ENCODE data around the gene SPATA46. TPM values are rescaled to one million over a fixed set of nuclear protein-coding genes. Genes with fewer than 3 reads are reported as not detected.
"Not testable (repeated sequence)": the region's sequence is repeated elsewhere in the genome, so short reads cannot be mapped to it uniquely, and the experiment has no call there.

SPATA46 gene
- total and polyA plus RNA-seq, 4 donors, result not detected

- WGBS, 2 donors, result 91 to 100% methylated on average over 1 of the region's 1 CpG
- H3K27ac ChIP-seq (ENCODE audit: low read depth in 1 of 2, low read length in 2 of 2), result no peak overlapping the region
- intact Hi-C loops (cut with DNase I), result no loop called here
- no peaks in the 10 kb centered on the region for H3K36me3 ChIP-seq (ENCODE audit: control insufficient read depth in 1 of 2, insufficient read depth in 2 of 2, low read length in 1 of 2)
- H3K4me3 ChIP-seq (ENCODE audit: low read length in 2 of 2), result no peak overlapping the region
- DNase-seq (no peak), ATAC-seq (ENCODE audit: low FRiP score) (no peak)
- H3K4me1 ChIP-seq (ENCODE audit: control insufficient read depth in 1 of 2, insufficient read depth in 2 of 2, low read length in 2 of 2), result no peaks in the 10 kb centered on the region
- H3K27me3 ChIP-seq (ENCODE audit: control insufficient read depth in 1 of 2, insufficient read depth in 2 of 2, low read length in 1 of 2), result no peaks in the 10 kb centered on the region
- no peaks in the 10 kb centered on the region for H3K9me3 ChIP-seq (ENCODE audit: control insufficient read depth, low read length)
Observed at GRCh38 chr1:162358928-162359327, 17.7 kb downstream of the SPATA46 start.

GRCh38 chr1:162357681-162358266, 18.9 kb downstream of the SPATA46 start:
- H3K36me3 ChIP-seq (ENCODE audit: control insufficient read depth in 1 of 2, insufficient read depth in 2 of 2, low read length in 1 of 2), result no peaks in the 10 kb centered on the region
- H3K4me3 ChIP-seq (ENCODE audit: low read length in 2 of 2), result no peak overlapping the region
- no peak overlapping the region for H3K27ac ChIP-seq (ENCODE audit: low read depth in 1 of 2, low read length in 2 of 2)
- no peak for DNase-seq
- no peaks in the 10 kb centered on the region for H3K9me3 ChIP-seq (ENCODE audit: control insufficient read depth, low read length)
- ATAC-seq (ENCODE audit: low FRiP score), result no peak
- no peaks in the 10 kb centered on the region for H3K4me1 ChIP-seq (ENCODE audit: control insufficient read depth in 1 of 2, insufficient read depth in 2 of 2, low read length in 2 of 2)
- intact Hi-C loops (cut with DNase I), result no loop called here
- H3K27me3 ChIP-seq (ENCODE audit: control insufficient read depth in 1 of 2, insufficient read depth in 2 of 2, low read length in 1 of 2), result no peaks in the 10 kb centered on the region
- 55 to 69% methylated on average over 5 of the region's 5 CpGs for WGBS, 2 donors

- 77 to 85% methylated on average over 5 of the region's 5 CpGs for WGBS, 2 donors
- Histone ChIP-seq H3K4me1 (ENCODE audit: control insufficient read depth in 1 of 2, insufficient read depth in 2 of 2, low read length in 2 of 2) (no peaks in the 10 kb centered on the region), H3K36me3 (ENCODE audit: control insufficient read depth in 1 of 2, insufficient read depth in 2 of 2, low read length in 1 of 2) (no peaks in the 10 kb centered on the region), H3K27ac (ENCODE audit: low read depth in 1 of 2, low read length in 2 of 2) (no peak overlapping the region), H3K9me3 (ENCODE audit: control insufficient read depth, low read length) (no peaks in the 10 kb centered on the region), H3K27me3 (ENCODE audit: control insufficient read depth in 1 of 2, insufficient read depth in 2 of 2, low read length in 1 of 2) (no peaks in the 10 kb centered on the region), H3K4me3 (ENCODE audit: low read length in 2 of 2) (no peak overlapping the region)
- intact Hi-C loops (cut with DNase I), result no loop called here
- DNase-seq (no peak), ATAC-seq (ENCODE audit: low FRiP score) (no peak)
Observed at GRCh38 chr1:162353702-162354101, 23.0 kb downstream of the SPATA46 start.

GRCh38 chr1:162353078-162353477, 23.6 kb downstream of the SPATA46 start:
- intact Hi-C loops (cut with DNase I), result no loop called here
- no peaks in the 10 kb centered on the region for H3K27me3 ChIP-seq (ENCODE audit: control insufficient read depth in 1 of 2, insufficient read depth in 2 of 2, low read length in 1 of 2)
- DNase-seq, result no peak
- WGBS, 2 donors, result 90 to 92% methylated on average over 9 of the region's 9 CpGs
- ATAC-seq (ENCODE audit: low FRiP score), result no peak
- no peak overlapping the region for H3K27ac ChIP-seq (ENCODE audit: low read depth in 1 of 2, low read length in 2 of 2)
- no peaks in the 10 kb centered on the region for H3K9me3 ChIP-seq (ENCODE audit: control insufficient read depth, low read length)
- no peak overlapping the region for H3K4me3 ChIP-seq (ENCODE audit: low read length in 2 of 2)
- no peaks in the 10 kb centered on the region for H3K4me1 ChIP-seq (ENCODE audit: control insufficient read depth in 1 of 2, insufficient read depth in 2 of 2, low read length in 2 of 2)
- H3K36me3 ChIP-seq (ENCODE audit: control insufficient read depth in 1 of 2, insufficient read depth in 2 of 2, low read length in 1 of 2), result no peaks in the 10 kb centered on the region

- H3K9me3 ChIP-seq (ENCODE audit: control insufficient read depth, low read length); H3K27ac ChIP-seq (ENCODE audit: low read depth in 1 of 2, low read length in 2 of 2); ATAC-seq (ENCODE audit: low FRiP score); H3K4me3 ChIP-seq (ENCODE audit: low read length in 2 of 2); H3K36me3 ChIP-seq (ENCODE audit: control insufficient read depth in 1 of 2, insufficient read depth in 2 of 2, low read length in 1 of 2); DNase-seq; H3K27me3 ChIP-seq (ENCODE audit: control insufficient read depth in 1 of 2, insufficient read depth in 2 of 2, low read length in 1 of 2); H3K4me1 ChIP-seq (ENCODE audit: control insufficient read depth in 1 of 2, insufficient read depth in 2 of 2, low read length in 2 of 2); intact Hi-C loops (cut with DNase I): not testable (repeated sequence)
- WGBS, 2 donors, result 92% methylated on average over 3 of the region's 4 CpGs
Observed at GRCh38 chr1:162351874-162352273, 24.8 kb downstream of the SPATA46 start.

- WGBS, 2 donors, result 86 to 90% methylated on average over 6 of the region's 6 CpGs
- Histone ChIP-seq H3K4me1 (ENCODE audit: control insufficient read depth in 1 of 2, insufficient read depth in 2 of 2, low read length in 2 of 2) (no peaks in the 10 kb centered on the region), H3K27ac (ENCODE audit: low read depth in 1 of 2, low read length in 2 of 2) (no peak overlapping the region), H3K36me3 (ENCODE audit: control insufficient read depth in 1 of 2, insufficient read depth in 2 of 2, low read length in 1 of 2) (no peaks in the 10 kb centered on the region), H3K27me3 (ENCODE audit: control insufficient read depth in 1 of 2, insufficient read depth in 2 of 2, low read length in 1 of 2) (no peaks in the 10 kb centered on the region), H3K4me3 (ENCODE audit: low read length in 2 of 2) (no peak overlapping the region), H3K9me3 (ENCODE audit: control insufficient read depth, low read length) (no peaks in the 10 kb centered on the region)
- no peak for ATAC-seq (ENCODE audit: low FRiP score)
- no peak for DNase-seq
- intact Hi-C loops (cut with DNase I), result no loop called here
Observed at GRCh38 chr1:162351246-162351842, 25.3 kb downstream of the SPATA46 start.

- DNase-seq (no peak), ATAC-seq (ENCODE audit: low FRiP score) (no peak)
- Histone ChIP-seq H3K4me1 (ENCODE audit: control insufficient read depth in 1 of 2, insufficient read depth in 2 of 2, low read length in 2 of 2) (no peaks in the 10 kb centered on the region), H3K9me3 (ENCODE audit: control insufficient read depth, low read length) (no peaks in the 10 kb centered on the region), H3K27ac (ENCODE audit: low read depth in 1 of 2, low read length in 2 of 2) (no peak overlapping the region), H3K4me3 (ENCODE audit: low read length in 2 of 2) (no peak overlapping the region), H3K27me3 (ENCODE audit: control insufficient read depth in 1 of 2, insufficient read depth in 2 of 2, low read length in 1 of 2) (no peaks in the 10 kb centered on the region), H3K36me3 (ENCODE audit: control insufficient read depth in 1 of 2, insufficient read depth in 2 of 2, low read length in 1 of 2) (no peaks in the 10 kb centered on the region)
- intact Hi-C loops (cut with DNase I), result no loop called here
- 70 to 71% methylated on average over 11 of the region's 11 CpGs for WGBS, 2 donors
Observed at GRCh38 chr1:162349635-162350330, 26.9 kb downstream of the SPATA46 start.

GRCh38 chr1:162347281-162347680, 29.4 kb downstream of the SPATA46 start:
- no peaks in the 10 kb centered on the region for H3K27me3 ChIP-seq (ENCODE audit: control insufficient read depth in 1 of 2, insufficient read depth in 2 of 2, low read length in 1 of 2)
- no peak for ATAC-seq (ENCODE audit: low FRiP score)
- H3K27ac ChIP-seq (ENCODE audit: low read depth in 1 of 2, low read length in 2 of 2), result no peak overlapping the region
- H3K4me1 ChIP-seq (ENCODE audit: control insufficient read depth in 1 of 2, insufficient read depth in 2 of 2, low read length in 2 of 2), result no peaks in the 10 kb centered on the region
- intact Hi-C loops (cut with DNase I), result no loop called here
- H3K36me3 ChIP-seq (ENCODE audit: control insufficient read depth in 1 of 2, insufficient read depth in 2 of 2, low read length in 1 of 2), result peaks cover 0 to 2% of the 10 kb centered on the region in 2 donors
- H3K4me3 ChIP-seq (ENCODE audit: low read length in 2 of 2), result no peak overlapping the region
- WGBS, 2 donors, result 63 to 64% methylated on average over 3 of the region's 3 CpGs
- no peak for DNase-seq
- no peaks in the 10 kb centered on the region for H3K9me3 ChIP-seq (ENCODE audit: control insufficient read depth, low read length)

GRCh38 chr1:162343470-162343869, 33.2 kb downstream of the SPATA46 start:
- Histone ChIP-seq H3K27ac (ENCODE audit: low read depth in 1 of 2, low read length in 2 of 2) (no peak overlapping the region), H3K4me3 (ENCODE audit: low read length in 2 of 2) (no peak overlapping the region), H3K4me1 (ENCODE audit: control insufficient read depth in 1 of 2, insufficient read depth in 2 of 2, low read length in 2 of 2) (no peaks in the 10 kb centered on the region), H3K36me3 (ENCODE audit: control insufficient read depth in 1 of 2, insufficient read depth in 2 of 2, low read length in 1 of 2) (peaks cover 0 to 2% of the 10 kb centered on the region in 2 donors), H3K27me3 (ENCODE audit: control insufficient read depth in 1 of 2, insufficient read depth in 2 of 2, low read length in 1 of 2) (no peaks in the 10 kb centered on the region), H3K9me3 (ENCODE audit: control insufficient read depth, low read length) (no peaks in the 10 kb centered on the region)
- no peak for DNase-seq
- ATAC-seq (ENCODE audit: low FRiP score), result no peak
- 87 to 92% methylated on average over 5 of the region's 5 CpGs for WGBS, 2 donors
- intact Hi-C loops (cut with DNase I), result no loop called here

Data from aorta (tissue), 5 donors.